ENCODE measurements around the gene ID4. TPM values are rescaled to one million over a fixed set of nuclear protein-coding genes. Genes with fewer than 3 reads are reported as not detected.

Gene ID4
- total RNA-seq, 2 experiments from 2014 or later: 1.6 to 2.1 TPM

- DNase-seq (ENCODE audit: low spot score): no peak
- Histone ChIP-seq H2AFZ (ENCODE audit: low read length) (peak overlapping the region; percentile 97), H3K4me1 (ENCODE audit: insufficient read depth, low read length, poor library complexity, severe bottlenecking) (peaks cover 36% of the 10 kb centered on the region), H3K9me2 (ENCODE audit: insufficient read depth, low read length) (no peaks in the 10 kb centered on the region), H3K36me3 (ENCODE audit: insufficient read depth, low read length) (no peaks in the 10 kb centered on the region), H3K79me2 (ENCODE audit: insufficient read depth, low read depth, low read length) (no peaks in the 10 kb centered on the region), H3K4me3 (ENCODE audit: low read depth, low read length, poor library complexity, severe bottlenecking) (peak overlapping the region; percentile 7), H3K4me2 (ENCODE audit: low read length) (peak overlapping the region; percentile 61), H3K9me3 (ENCODE audit: low read length) (no peaks in the 10 kb centered on the region), H4K20me1 (ENCODE audit: insufficient read depth, low read length) (no peaks in the 10 kb centered on the region), H3K27ac (ENCODE audit: low read depth, low read length, poor library complexity, severe bottlenecking) (peak overlapping the region; percentile 6)
- intact Hi-C loops (cut with micrococcal nuclease; ENCODE audit: unreplicated experiment): no loop called here
- ChIA-PET CTCF (ENCODE audit: unreplicated experiment) (no interaction called here), POLR2A (interaction anchor here (0.7 to 1.0 kb wide), 2 partner anchors 29 to 45 kb away, joined by 3 to 4 read pairs; no protein-coding TSS in a partner anchor)
- TF ChIP-seq EZH2phosphoT487 (IDR thresholded peaks at IDR 0.05; ENCODE audit: borderline replicate concordance, low read depth, low read length): no peak
- TF ChIP-seq CTCF (conservative IDR thresholded peaks at IDR 0.05; ENCODE audit: low read length): no peak
- BruUV-seq (replicated peaks): no TSS peak
Observed at GRCh38 chr6:19849196-19849595, 12.0 kb downstream of the ID4 start.

- no TSS peak for BruUV-seq (replicated peaks)
Observed at GRCh38 chr6:19849755-19850154, 12.6 kb downstream of the ID4 start.

More at GRCh38 chr6:19849755-19850154, 12.6 kb downstream of the ID4 start:
- Histone ChIP-seq H3K4me1 (ENCODE audit: insufficient read depth, low read length, poor library complexity, severe bottlenecking) (peaks cover 31% of the 10 kb centered on the region), H3K9me3 (ENCODE audit: low read length) (no peaks in the 10 kb centered on the region), H3K79me2 (ENCODE audit: insufficient read depth, low read depth, low read length) (no peaks in the 10 kb centered on the region), H4K20me1 (ENCODE audit: insufficient read depth, low read length) (no peaks in the 10 kb centered on the region), H3K9me2 (ENCODE audit: insufficient read depth, low read length) (no peaks in the 10 kb centered on the region), H3K4me2 (ENCODE audit: low read length) (peak overlapping the region; percentile 61; the same call in 1 of the 2 replicates), H2AFZ (ENCODE audit: low read length) (peak overlapping the region; percentile 10; the same call in 1 of the 2 replicates), H3K27ac (ENCODE audit: low read depth, low read length, poor library complexity, severe bottlenecking) (no peak overlapping the region), H3K4me3 (ENCODE audit: low read depth, low read length, poor library complexity, severe bottlenecking) (no peak overlapping the region), H3K36me3 (ENCODE audit: insufficient read depth, low read length) (no peaks in the 10 kb centered on the region)
- POLR2A ChIA-PET: interaction anchor here (0.7 to 1.4 kb wide), 2 partner anchors 8 to 46 kb away, joined by 4 to 5 read pairs; no protein-coding TSS in a partner anchor
- DNase-seq (ENCODE audit: low spot score): no peak
- no peak for TF ChIP-seq EZH2phosphoT487 (IDR thresholded peaks at IDR 0.05; ENCODE audit: borderline replicate concordance, low read depth, low read length)
- TF ChIP-seq CTCF (conservative IDR thresholded peaks at IDR 0.05; ENCODE audit: low read length): no peak
- CTCF ChIA-PET (ENCODE audit: unreplicated experiment): no interaction called here
- intact Hi-C loops (cut with micrococcal nuclease; ENCODE audit: unreplicated experiment): loop anchor here (2.0 to 10.0 kb wide), 5 partner anchors 302 to 857 kb away; no protein-coding TSS in a partner anchor
